ENCODE measurements around the gene GSTCD. TPM values are rescaled to one million over a fixed set of nuclear protein-coding genes. Genes with fewer than 3 reads are reported as not detected.
"Not testable (repeated sequence)": the region's sequence is repeated elsewhere in the genome, so short reads cannot be mapped to it uniquely, and the experiment has no call there.

Gene GSTCD
- total RNA-seq, 3 donors from 2014 or later: 6.7 to 11.6 (median 10.1) TPM

DNA sequence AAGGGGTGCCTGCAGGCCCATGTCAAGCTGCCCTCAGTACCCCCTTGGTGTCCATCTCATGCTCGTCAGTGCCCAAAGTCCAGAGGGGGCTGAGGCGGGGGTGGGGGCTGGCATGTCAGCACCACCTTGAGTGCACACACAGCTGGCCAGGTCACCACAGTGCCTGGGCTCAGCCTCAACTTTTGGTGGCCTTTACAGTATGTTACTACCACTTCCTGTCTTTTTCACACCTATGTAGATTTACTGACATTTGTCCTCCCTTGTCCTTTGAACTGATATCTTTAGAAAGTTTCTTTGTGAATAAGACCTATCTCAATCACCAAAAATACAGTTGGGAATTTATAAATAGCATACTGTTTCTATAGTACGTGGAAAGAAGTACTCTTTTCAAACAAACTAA, 128.0 kb downstream of the GSTCD start:
- Histone ChIP-seq H3K36me3 (ENCODE audit: low read depth) (no peaks in the 10 kb centered on the region), H3K9me3 (no peaks in the 10 kb centered on the region), H3K4me1 (ENCODE audit: low read depth) (no peaks in the 10 kb centered on the region), H3K4me3 (no peak overlapping the region)
- DNase-seq (no peak), ATAC-seq (no peak)
- intact Hi-C loops (cut with DNase I, micrococcal nuclease): no loop called here
- no peak for TF ChIP-seq CTCF (IDR thresholded peaks at IDR 0.05)

GRCh38 chr4:105837037-105837436, 128.5 kb downstream of the GSTCD start:
- ATAC-seq (no peak), DNase-seq (no peak)
- no peak for TF ChIP-seq CTCF (IDR thresholded peaks at IDR 0.05)
- Histone ChIP-seq H3K4me1 (ENCODE audit: low read depth) (no peaks in the 10 kb centered on the region), H3K9me3 (no peaks in the 10 kb centered on the region), H3K4me3 (no peak overlapping the region), H3K36me3 (ENCODE audit: low read depth) (no peaks in the 10 kb centered on the region)
- intact Hi-C loops (cut with DNase I, micrococcal nuclease): no loop called here

DNA sequence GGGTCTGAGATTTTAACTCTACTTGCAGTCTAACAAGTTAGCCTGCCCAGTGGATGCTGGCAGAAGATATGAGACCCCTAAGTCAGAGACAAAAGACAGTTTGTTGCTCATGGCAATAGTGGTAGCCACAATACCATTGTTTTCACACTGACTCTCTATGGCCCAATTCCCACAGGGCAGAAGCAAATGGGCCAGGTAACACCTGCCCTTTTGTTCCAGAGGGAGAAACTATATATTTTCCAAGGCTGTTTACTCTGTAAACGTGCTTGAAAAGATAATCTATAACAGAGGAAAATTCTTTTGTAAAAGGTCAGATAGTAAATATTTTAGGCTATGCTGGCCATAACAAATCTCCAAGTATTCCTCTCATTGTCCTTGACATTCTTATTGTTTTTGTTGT, 129.5 kb downstream of the GSTCD start:
- DNase-seq (no peak), ATAC-seq (no peak)
- H3K4me3 ChIP-seq: no peak overlapping the region
- intact Hi-C loops (cut with DNase I, micrococcal nuclease): no loop called here
- H3K9me3 ChIP-seq: no peaks in the 10 kb centered on the region
- H3K4me1 ChIP-seq (ENCODE audit: low read depth): no peaks in the 10 kb centered on the region
- TF ChIP-seq CTCF (IDR thresholded peaks at IDR 0.05): no peak
- no peaks in the 10 kb centered on the region for H3K36me3 ChIP-seq (ENCODE audit: low read depth)

DNA sequence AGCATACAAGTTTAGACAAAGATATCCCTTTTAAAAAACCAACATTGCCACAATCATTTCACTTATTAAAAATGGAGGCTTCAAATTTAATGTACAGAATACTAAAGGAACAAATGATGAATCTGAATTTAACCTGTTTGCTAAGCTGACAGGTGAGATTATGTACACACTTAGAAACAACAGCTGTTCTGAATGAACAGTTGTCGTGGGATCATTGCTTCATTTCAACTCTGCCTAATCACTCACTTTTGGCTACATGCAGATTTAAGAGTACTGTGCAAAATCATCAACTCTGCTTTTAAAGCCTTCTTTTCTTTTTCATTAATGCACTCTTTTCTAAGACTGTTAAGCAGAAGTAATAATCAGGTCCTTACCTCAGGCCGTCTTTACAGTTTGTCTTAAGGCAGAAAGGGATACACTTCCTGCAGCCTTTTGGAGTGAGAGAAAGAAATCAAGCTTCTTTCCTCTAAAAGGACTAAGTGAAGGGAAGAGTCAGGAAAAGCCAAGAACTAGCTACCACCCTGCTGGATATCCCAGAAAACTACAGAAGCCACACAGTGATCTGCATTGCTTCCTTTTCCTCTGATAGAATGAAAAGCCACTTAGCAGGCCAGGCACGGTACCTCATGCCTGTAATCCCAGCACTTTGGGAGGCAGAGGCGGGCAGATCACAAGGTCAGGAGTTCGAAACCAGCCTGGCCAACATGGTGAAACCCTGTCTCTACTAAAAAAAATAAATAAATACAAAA, 132.0 kb downstream of the GSTCD start:
- DNase-seq: no peak
- Histone ChIP-seq H3K4me3 (no peak overlapping the region), H3K4me1 (ENCODE audit: low read depth) (no peaks in the 10 kb centered on the region), H3K9me3 (no peaks in the 10 kb centered on the region), H3K36me3 (ENCODE audit: low read depth) (no peaks in the 10 kb centered on the region)
- intact Hi-C loops (cut with DNase I, micrococcal nuclease): no loop called here
- no peak for ATAC-seq
- TF ChIP-seq CTCF (IDR thresholded peaks at IDR 0.05): no peak

DNA sequence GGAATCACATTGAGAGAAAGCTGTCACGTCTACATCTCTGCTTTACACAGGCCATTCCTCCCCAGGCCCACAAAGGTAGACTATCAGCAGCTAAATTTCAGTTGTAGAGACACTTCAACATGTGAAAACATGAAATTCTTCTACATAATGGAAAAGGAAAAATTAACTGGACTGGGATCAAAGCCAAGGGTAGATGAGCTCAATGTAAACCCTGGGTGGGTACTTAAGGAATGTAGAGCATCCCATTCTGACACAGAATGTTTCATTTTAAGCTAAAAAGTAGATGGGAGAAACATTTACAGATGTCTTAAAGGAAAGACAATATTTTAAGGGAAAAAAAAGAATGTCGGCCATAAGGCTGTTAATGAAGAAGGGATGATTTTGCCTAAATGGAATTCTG, 135.4 kb downstream of the GSTCD start:
- H3K9me3 ChIP-seq: no peaks in the 10 kb centered on the region
- no peak for TF ChIP-seq CTCF (IDR thresholded peaks at IDR 0.05)
- H3K4me1 ChIP-seq (ENCODE audit: low read depth): no peaks in the 10 kb centered on the region
- no peak overlapping the region for H3K4me3 ChIP-seq
- no peaks in the 10 kb centered on the region for H3K36me3 ChIP-seq (ENCODE audit: low read depth)
- ATAC-seq (no peak), DNase-seq (no peak)
- intact Hi-C loops (cut with DNase I, micrococcal nuclease): no loop called here

- H3K4me1 ChIP-seq (ENCODE audit: low read depth): no peaks in the 10 kb centered on the region
- no peak for TF ChIP-seq CTCF (IDR thresholded peaks at IDR 0.05)
- ATAC-seq: no peak
Observed at GRCh38 chr4:105845559-105845958, 137.0 kb downstream of the GSTCD start.

GRCh38 chr4:105848359-105848758, 139.8 kb downstream of the GSTCD start:
- H3K36me3 ChIP-seq (ENCODE audit: low read depth); intact Hi-C loops (cut with DNase I, micrococcal nuclease); H3K9me3 ChIP-seq; DNase-seq; H3K4me3 ChIP-seq; H3K4me1 ChIP-seq (ENCODE audit: low read depth); ATAC-seq: not testable (repeated sequence)

More at GRCh38 chr4:105845559-105845958, 137.0 kb downstream of the GSTCD start:
- Histone ChIP-seq H3K9me3 (no peaks in the 10 kb centered on the region), H3K36me3 (ENCODE audit: low read depth) (no peaks in the 10 kb centered on the region), H3K4me3 (no peak overlapping the region)
- DNase-seq: no peak
- intact Hi-C loops (cut with DNase I, micrococcal nuclease): no loop called here

All from mucosa of descending colon (tissue), 3 donors.